Activated CD4-positive, alpha-beta T cell treated with anti-CD3 and anti-CD28 coated beads, Interleukin-10, Interleukin-2, amounts not matched to agents 100 ng/mL and 50 ng/mL, durations not matched to agents 16 hours and 8 hours (primary cell): ENCODE measurements around the gene PCDH10.
"Not testable (repeated sequence)": the region's sequence is repeated elsewhere in the genome, so short reads cannot be mapped to it uniquely, and the experiment has no call there.

Experiments
- DNase-seq: peaks from one replicate; pipeline ENCODE4 v3.0.0-alpha.2; 2020

Gene PCDH10

GRCh38 chr4:133151341-133151690 is 2.2 kb downstream of the PCDH10 start:
- DNase-seq, result no peak

- no peak for DNase-seq
Measured at GRCh38 chr4:133151691-133152329, 2.7 kb downstream of the PCDH10 start.

- no peak for DNase-seq
Measured at GRCh38 chr4:133152330-133152821, 3.3 kb downstream of the PCDH10 start.

- DNase-seq, result no peak
Measured at GRCh38 chr4:133152831-133153481, 3.9 kb downstream of the PCDH10 start.

GRCh38 chr4:133154725-133155124 is 5.6 kb downstream of the PCDH10 start:
- DNase-seq, result no peak

- DNase-seq, result no peak
Measured at GRCh38 chr4:133156096-133156495, 7.0 kb downstream of the PCDH10 start.

- DNase-seq, result no peak
Measured at GRCh38 chr4:133156556-133156955, 7.5 kb downstream of the PCDH10 start.

- DNase-seq, result no peak
Measured at GRCh38 chr4:133157460-133158160, 8.5 kb downstream of the PCDH10 start.

GRCh38 chr4:133160853-133161252 is 11.8 kb downstream of the PCDH10 start:
- DNase-seq, result no peak

GRCh38 chr4:133161570-133162295 is 12.6 kb downstream of the PCDH10 start:
- DNase-seq, result no peak

GRCh38 chr4:133162941-133163340 is 13.8 kb downstream of the PCDH10 start:
- no peak for DNase-seq

GRCh38 chr4:133178956-133179355 is 29.9 kb downstream of the PCDH10 start:
- DNase-seq, result no peak

- DNase-seq, result no peak
Measured at GRCh38 chr4:133186210-133186609, 37.1 kb downstream of the PCDH10 start.

- DNase-seq, result no peak
Measured at GRCh38 chr4:133186845-133187244, 37.8 kb downstream of the PCDH10 start.

- DNase-seq, result no peak
Measured at GRCh38 chr4:133188433-133189146, 39.5 kb downstream of the PCDH10 start.

GRCh38 chr4:133189147-133189517 is 40.0 kb downstream of the PCDH10 start:
- no peak for DNase-seq

GRCh38 chr4:133190098-133190497 is 41.0 kb downstream of the PCDH10 start:
- DNase-seq, result no peak

GRCh38 chr4:133208694-133209285 is 59.7 kb downstream of the PCDH10 start:
- DNase-seq, result no peak

GRCh38 chr4:133233922-133234321 is 84.8 kb downstream of the PCDH10 start:
- DNase-seq, result no peak

- not testable (repeated sequence) for DNase-seq
Measured at GRCh38 chr4:133240451-133240850, 91.4 kb downstream of the PCDH10 start.
